Measurements from ENCODE around the gene RMND1.
"Not testable (repeated sequence)": the region's sequence is repeated elsewhere in the genome, so short reads cannot be mapped to it uniquely, and the experiment has no call there.

Gene RMND1

GRCh38 chr6:151391471-151392413, 60.2 kb downstream of the RMND1 start, which contains the start of gene ZBTB2:
TSS of gene ZBTB2 (minus strand) at chr6:151391559. CDS start at chr6:151373637, 17,922 bp downstream.
- Histone ChIP-seq H3K4me1 (ENCODE audit: control insufficient read depth, insufficient read depth, low read length) (peaks cover 53% of the 10 kb centered on the region), H3K9ac (ENCODE audit: low read length) (peak within 1 kb of the TSS; percentile 95), H3K36me3 (ENCODE audit: control insufficient read depth, insufficient read depth, low read length, severe bottlenecking) (peaks cover 3% of the 10 kb centered on the region), H3K9me3 (ENCODE audit: control insufficient read depth, low read length) (no peaks in the 10 kb centered on the region), H3K27me3 (replicated peaks; ENCODE audit: control insufficient read depth, insufficient read depth, low read length) (no peaks in the 10 kb centered on the region), H3K4me3 (ENCODE audit: low read length) (peak within 1 kb of the TSS; percentile 78)
- DNase-seq (ENCODE audit: low read depth): peak; percentile 85

GRCh38 chr6:151390851-151391470, 61.0 kb downstream of the RMND1 start:
- H3K4me3 ChIP-seq (ENCODE audit: low read length): peak overlapping the region; percentile 78
- peak overlapping the region; percentile 95 for H3K9ac ChIP-seq (ENCODE audit: low read length)
- peaks cover 3% of the 10 kb centered on the region for H3K36me3 ChIP-seq (ENCODE audit: control insufficient read depth, insufficient read depth, low read length, severe bottlenecking)
- no peaks in the 10 kb centered on the region for H3K27me3 ChIP-seq (replicated peaks; ENCODE audit: control insufficient read depth, insufficient read depth, low read length)
- H3K9me3 ChIP-seq (ENCODE audit: control insufficient read depth, low read length): no peaks in the 10 kb centered on the region
- peak; percentile 83 for DNase-seq (ENCODE audit: low read depth)
- peaks cover 53% of the 10 kb centered on the region for H3K4me1 ChIP-seq (ENCODE audit: control insufficient read depth, insufficient read depth, low read length)

- H3K9me3 ChIP-seq (ENCODE audit: control insufficient read depth, low read length): no peaks in the 10 kb centered on the region
- peak overlapping the region; percentile 100 for H3K9ac ChIP-seq (ENCODE audit: low read length)
- peak; percentile 100 for DNase-seq (ENCODE audit: low read depth)
- H3K4me3 ChIP-seq (ENCODE audit: low read length): peak overlapping the region; percentile 93
- peaks cover 1% of the 10 kb centered on the region for H3K36me3 ChIP-seq (ENCODE audit: control insufficient read depth, insufficient read depth, low read length, severe bottlenecking)
- no peaks in the 10 kb centered on the region for H3K27me3 ChIP-seq (replicated peaks; ENCODE audit: control insufficient read depth, insufficient read depth, low read length)
- H3K4me1 ChIP-seq (ENCODE audit: control insufficient read depth, insufficient read depth, low read length): peaks cover 52% of the 10 kb centered on the region
Observed at GRCh38 chr6:151390276-151390850, 61.6 kb downstream of the RMND1 start.

GRCh38 chr6:151389618-151390275, 62.2 kb downstream of the RMND1 start:
- Histone ChIP-seq H3K4me1 (ENCODE audit: control insufficient read depth, insufficient read depth, low read length) (peaks cover 45% of the 10 kb centered on the region), H3K27me3 (replicated peaks; ENCODE audit: control insufficient read depth, insufficient read depth, low read length) (no peaks in the 10 kb centered on the region), H3K36me3 (ENCODE audit: control insufficient read depth, insufficient read depth, low read length, severe bottlenecking) (no peaks in the 10 kb centered on the region), H3K4me3 (ENCODE audit: low read length) (peak overlapping the region; percentile 93), H3K9ac (ENCODE audit: low read length) (peak overlapping the region; percentile 100), H3K9me3 (ENCODE audit: control insufficient read depth, low read length) (no peaks in the 10 kb centered on the region)
- peak; percentile 84 for DNase-seq (ENCODE audit: low read depth)

- no peak for DNase-seq (ENCODE audit: low read depth)
- Histone ChIP-seq H3K36me3 (ENCODE audit: control insufficient read depth, insufficient read depth, low read length, severe bottlenecking) (no peaks in the 10 kb centered on the region), H3K27me3 (replicated peaks; ENCODE audit: control insufficient read depth, insufficient read depth, low read length) (no peaks in the 10 kb centered on the region), H3K9ac (ENCODE audit: low read length) (peak overlapping the region; percentile 100), H3K9me3 (ENCODE audit: control insufficient read depth, low read length) (no peaks in the 10 kb centered on the region), H3K4me1 (ENCODE audit: control insufficient read depth, insufficient read depth, low read length) (peaks cover 44% of the 10 kb centered on the region), H3K4me3 (ENCODE audit: low read length) (peak overlapping the region; percentile 93)
Observed at GRCh38 chr6:151388997-151389617, 62.8 kb downstream of the RMND1 start.

GRCh38 chr6:151388236-151388635, 63.7 kb downstream of the RMND1 start:
- Histone ChIP-seq H3K27me3 (replicated peaks; ENCODE audit: control insufficient read depth, insufficient read depth, low read length) (no peaks in the 10 kb centered on the region), H3K9ac (ENCODE audit: low read length) (peak overlapping the region; percentile 1), H3K4me1 (ENCODE audit: control insufficient read depth, insufficient read depth, low read length) (peaks cover 37% of the 10 kb centered on the region), H3K4me3 (ENCODE audit: low read length) (no peak overlapping the region), H3K9me3 (ENCODE audit: control insufficient read depth, low read length) (no peaks in the 10 kb centered on the region), H3K36me3 (ENCODE audit: control insufficient read depth, insufficient read depth, low read length, severe bottlenecking) (no peaks in the 10 kb centered on the region)
- DNase-seq (ENCODE audit: low read depth): no peak

- H3K9ac ChIP-seq (ENCODE audit: low read length): peak overlapping the region; percentile 17
- H3K27me3 ChIP-seq (replicated peaks; ENCODE audit: control insufficient read depth, insufficient read depth, low read length): no peaks in the 10 kb centered on the region
- peak; percentile 64 for DNase-seq (ENCODE audit: low read depth)
- peaks cover 28% of the 10 kb centered on the region for H3K4me1 ChIP-seq (ENCODE audit: control insufficient read depth, insufficient read depth, low read length)
- no peaks in the 10 kb centered on the region for H3K9me3 ChIP-seq (ENCODE audit: control insufficient read depth, low read length)
- no peak overlapping the region for H3K4me3 ChIP-seq (ENCODE audit: low read length)
- H3K36me3 ChIP-seq (ENCODE audit: control insufficient read depth, insufficient read depth, low read length, severe bottlenecking): no peaks in the 10 kb centered on the region
Observed at GRCh38 chr6:151387175-151387970, 64.6 kb downstream of the RMND1 start.

GRCh38 chr6:151385177-151385576, 66.7 kb downstream of the RMND1 start:
- DNase-seq (ENCODE audit: low read depth): no peak
- no peak overlapping the region for H3K4me3 ChIP-seq (ENCODE audit: low read length)

GRCh38 chr6:151384151-151384550, 67.8 kb downstream of the RMND1 start:
- no peaks in the 10 kb centered on the region for H3K36me3 ChIP-seq (ENCODE audit: control insufficient read depth, insufficient read depth, low read length, severe bottlenecking)
- no peaks in the 10 kb centered on the region for H3K9me3 ChIP-seq (ENCODE audit: control insufficient read depth, low read length)
- no peak for DNase-seq (ENCODE audit: low read depth)
- no peak overlapping the region for H3K9ac ChIP-seq (ENCODE audit: low read length)
- no peaks in the 10 kb centered on the region for H3K27me3 ChIP-seq (replicated peaks; ENCODE audit: control insufficient read depth, insufficient read depth, low read length)
- H3K4me1 ChIP-seq (ENCODE audit: control insufficient read depth, insufficient read depth, low read length): peaks cover 33% of the 10 kb centered on the region
- H3K4me3 ChIP-seq (ENCODE audit: low read length): no peak overlapping the region

More at GRCh38 chr6:151385177-151385576, 66.7 kb downstream of the RMND1 start:
- Histone ChIP-seq H3K36me3 (ENCODE audit: control insufficient read depth, insufficient read depth, low read length, severe bottlenecking) (no peaks in the 10 kb centered on the region), H3K9ac (ENCODE audit: low read length) (no peak overlapping the region), H3K27me3 (replicated peaks; ENCODE audit: control insufficient read depth, insufficient read depth, low read length) (no peaks in the 10 kb centered on the region), H3K4me1 (ENCODE audit: control insufficient read depth, insufficient read depth, low read length) (peaks cover 30% of the 10 kb centered on the region), H3K9me3 (ENCODE audit: control insufficient read depth, low read length) (no peaks in the 10 kb centered on the region)

- not testable (repeated sequence) for H3K27me3 ChIP-seq (replicated peaks; ENCODE audit: control insufficient read depth, insufficient read depth, low read length); H3K36me3 ChIP-seq (ENCODE audit: control insufficient read depth, insufficient read depth, low read length, severe bottlenecking); DNase-seq (ENCODE audit: low read depth); H3K9me3 ChIP-seq (ENCODE audit: control insufficient read depth, low read length); H3K4me3 ChIP-seq (ENCODE audit: low read length); H3K9ac ChIP-seq (ENCODE audit: low read length)
- peaks cover 18% of the 10 kb centered on the region for H3K4me1 ChIP-seq (ENCODE audit: control insufficient read depth, insufficient read depth, low read length)
Observed at GRCh38 chr6:151382631-151383030, 69.3 kb downstream of the RMND1 start.
